ENCODE results near the gene ZNF141. TPM values are rescaled to one million over a fixed set of nuclear protein-coding genes. Genes with fewer than 3 reads are reported as not detected.
"Not testable (repeated sequence)": the region's sequence is repeated elsewhere in the genome, so short reads cannot be mapped to it uniquely, and the experiment has no call there.

Gene ZNF141
- total RNA-seq, 1 experiment from 2014 or later, result 0.17 TPM

DNA sequence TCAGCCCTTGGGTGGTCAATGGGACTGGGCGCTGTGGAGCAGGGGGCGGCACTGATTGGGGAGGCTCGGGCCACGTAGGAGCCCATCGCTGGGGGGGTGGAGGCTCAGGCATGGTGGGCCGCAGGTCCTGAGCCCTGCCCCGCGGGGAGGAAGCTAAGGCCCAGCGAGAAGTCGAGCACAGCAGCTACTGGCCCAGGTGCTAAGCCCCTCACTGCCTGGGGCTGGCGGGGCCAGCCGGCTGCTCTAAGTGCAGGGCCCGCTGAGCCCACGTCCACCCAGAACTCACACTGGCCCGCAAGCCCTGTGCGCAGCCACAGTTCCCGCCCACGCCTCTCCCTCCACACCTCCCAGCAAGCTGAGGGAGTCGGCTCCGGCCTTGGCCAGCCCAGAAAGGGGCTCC, 66.4 kb downstream of the ZNF141 start:
- peaks cover 0 to 4% of the 10 kb centered on the region in 2 experiments; a peak in 2 of 4 replicates for H3K9me3 ChIP-seq (ENCODE audit: control insufficient read depth in 1 of 2, insufficient read depth in 1 of 2, low read depth in 1 of 2, low read length in 2 of 2)
- H3K27ac ChIP-seq (ENCODE audit: low read depth, low read length), result no peak overlapping the region
- POLR2A ChIA-PET, result no interaction called here
- RAD21 ChIA-PET (ENCODE audit: low non-redundant PET in 1 of 2, low total read pairs in 2 of 2, uncharacterized antibody in 2 of 2, unreplicated experiment in 2 of 2), result no interaction called here
- no peaks in the 10 kb centered on the region for H3K36me3 ChIP-seq (ENCODE audit: control insufficient read depth in 1 of 2, insufficient read depth in 2 of 2, low read length in 2 of 2)
- H3K9me2 ChIP-seq (ENCODE audit: insufficient read depth), result no peaks in the 10 kb centered on the region
- CTCF ChIA-PET, result no interaction called here
- TF ChIP-seq EZH2 (IDR thresholded peaks at IDR 0.05) (no peak), POLR2AphosphoS5 (IDR thresholded peaks at IDR 0.05; ENCODE audit: low read depth, low read length) (no peak), TCF7L2 (IDR thresholded peaks at IDR 0.05; ENCODE audit: borderline replicate concordance, extremely low read depth, insufficient read depth, insufficient read length) (no peak), FOSL1 (IDR thresholded peaks at IDR 0.05; ENCODE audit: low read depth) (no peak), ZBTB33 (IDR thresholded peaks at IDR 0.05; ENCODE audit: extremely low read depth, insufficient replicate concordance, low read length) (no peak), MAX (IDR thresholded peaks at IDR 0.05) (no peak), ZFX (IDR thresholded peaks at IDR 0.05) (no peak), ZNF274 (IDR thresholded peaks at IDR 0.05; ENCODE audit: low read depth, low read length) (no peak), SP1 (IDR thresholded peaks at IDR 0.05; ENCODE audit: low read depth) (no peak), POLR2A (IDR thresholded peaks at IDR 0.05; ENCODE audit: borderline replicate concordance, extremely low read depth, insufficient read depth, insufficient read length) (no peak), JUND (IDR thresholded peaks at IDR 0.05) (no peak), EGR1 (IDR thresholded peaks at IDR 0.05; ENCODE audit: low read depth) (no peak)
- intact Hi-C loops (cut with micrococcal nuclease), result no loop called here
- H3K4me2 ChIP-seq (ENCODE audit: low read length), result no peak overlapping the region
- DNase-seq (ENCODE audit: low read depth, low spot score), result no peak
- H3K27me3 ChIP-seq (ENCODE audit: insufficient read depth, low read length), result no peaks in the 10 kb centered on the region
- H3K4me3 ChIP-seq (replicated peaks in 1 of 2; ENCODE audit: low read depth in 1 of 2, low read length in 2 of 2), result no peak overlapping the region
- no peaks in the 10 kb centered on the region for H4K20me1 ChIP-seq (ENCODE audit: insufficient read depth)
- H2AFZ ChIP-seq (ENCODE audit: low read depth, low read length, poor library complexity, severe bottlenecking), result no peak overlapping the region
- no peak for ATAC-seq
- no TSS peak for BruUV-seq (replicated peaks)
- no peaks in the 10 kb centered on the region for H3K4me1 ChIP-seq (ENCODE audit: control insufficient read depth in 1 of 2, insufficient read depth in 2 of 2, low read length in 2 of 2)
- H3K79me2 ChIP-seq (ENCODE audit: insufficient read depth, low read length), result no peaks in the 10 kb centered on the region
- H3K9ac ChIP-seq (ENCODE audit: low read length), result no peak overlapping the region

DNA sequence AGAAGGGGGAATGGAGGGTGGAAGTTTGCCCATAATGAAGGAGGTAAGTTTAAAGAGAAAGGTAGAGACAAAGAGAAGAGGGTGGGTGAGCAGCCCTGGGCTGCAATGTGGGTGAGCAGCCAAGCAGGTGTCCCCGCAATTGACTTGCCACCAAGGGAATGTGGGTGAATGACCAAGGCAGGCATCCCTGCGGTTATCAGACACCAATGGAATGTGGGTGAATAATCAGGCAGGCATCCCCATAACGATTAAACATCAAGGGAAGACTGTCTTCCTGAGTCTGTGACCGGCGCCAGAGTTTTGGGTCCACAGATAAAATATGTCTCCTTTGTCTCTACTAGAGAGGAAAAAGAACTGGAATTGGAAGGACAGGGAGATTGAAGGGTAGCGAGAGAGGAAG, 70.7 kb downstream of the ZNF141 start:
- BruUV-seq (replicated peaks), result not testable (repeated sequence)

More for the DNA sequence above, 70.7 kb downstream of the ZNF141 start:
- H3K79me2 ChIP-seq (ENCODE audit: insufficient read depth, low read length); H3K27me3 ChIP-seq (ENCODE audit: insufficient read depth, low read length); POLR2A ChIA-PET; intact Hi-C loops (cut with micrococcal nuclease); CTCF ChIA-PET; H3K27ac ChIP-seq (ENCODE audit: low read depth, low read length); H3K9me3 ChIP-seq (ENCODE audit: control insufficient read depth in 1 of 2, insufficient read depth in 1 of 2, low read depth in 1 of 2, low read length in 2 of 2); H3K9ac ChIP-seq (ENCODE audit: low read length); H3K36me3 ChIP-seq (ENCODE audit: control insufficient read depth in 1 of 2, insufficient read depth in 2 of 2, low read length in 2 of 2); DNase-seq (ENCODE audit: low read depth, low spot score); H3K4me2 ChIP-seq (ENCODE audit: low read length); H3K4me1 ChIP-seq (ENCODE audit: control insufficient read depth in 1 of 2, insufficient read depth in 2 of 2, low read length in 2 of 2); H4K20me1 ChIP-seq (ENCODE audit: insufficient read depth); H2AFZ ChIP-seq (ENCODE audit: low read depth, low read length, poor library complexity, severe bottlenecking); ATAC-seq; H3K9me2 ChIP-seq (ENCODE audit: insufficient read depth); H3K4me3 ChIP-seq (replicated peaks in 1 of 2; ENCODE audit: low read depth in 1 of 2, low read length in 2 of 2); RAD21 ChIA-PET (ENCODE audit: low non-redundant PET in 1 of 2, low total read pairs in 2 of 2, uncharacterized antibody in 2 of 2, unreplicated experiment in 2 of 2): not testable (repeated sequence)
